SH-SY5Y (cell line): ENCODE measurements around the gene PIP5KL1.

Experiments
- GATA2 ChIP-seq: IDR thresholded peaks from 2 replicates; pipeline ENCODE4 v1.6.1; 2011; ENCODE audit warnings: mild to moderate bottlenecking, low read depth, low read length
- GATA3 ChIP-seq: IDR thresholded peaks from 2 replicates; pipeline ENCODE4 v1.6.1; 2011; ENCODE audit warnings: low read depth, mild to moderate bottlenecking, low read length, moderate library complexity

DNA sequence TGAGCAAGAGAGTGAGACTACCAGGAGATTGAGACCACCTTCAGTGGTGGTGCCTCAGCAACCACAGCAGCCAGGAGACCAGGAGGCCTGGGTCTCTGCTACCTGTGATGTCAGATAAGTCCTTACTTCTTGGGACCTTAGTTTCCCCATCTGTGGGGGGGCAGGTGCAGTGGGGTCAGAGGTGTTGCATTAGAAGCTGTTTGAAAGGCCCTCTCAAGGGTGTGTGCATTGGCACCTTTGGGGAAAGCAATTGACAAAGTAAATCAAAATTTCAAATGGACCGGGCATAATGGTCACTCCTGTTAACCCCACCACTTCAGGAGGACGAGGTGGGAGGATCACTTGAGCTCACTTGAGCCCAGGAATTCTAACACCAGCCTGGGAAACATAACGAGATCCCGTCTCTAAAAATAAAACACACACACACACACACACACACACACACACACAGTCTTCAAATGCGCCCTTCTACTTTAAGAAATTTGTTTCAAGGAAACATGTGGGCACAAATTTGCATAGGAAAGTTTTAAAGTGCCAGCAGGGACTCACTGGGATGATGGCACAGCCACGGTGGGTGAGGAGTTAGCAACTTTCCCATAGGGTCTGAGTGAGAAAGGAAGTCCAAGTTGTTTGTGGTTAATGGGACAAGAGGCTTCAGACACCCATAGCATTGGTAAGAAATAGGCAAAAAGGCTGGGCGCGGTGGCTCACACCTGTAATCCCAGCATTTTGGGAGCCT, 51.8 kb downstream of the PIP5KL1 start:
- no peak for TF ChIP-seq GATA2
- no peak for TF ChIP-seq GATA3
